SU-DHL-6 (cell line): ENCODE data around the gene KLHDC8A.
"Not testable (repeated sequence)": the region's sequence is repeated elsewhere in the genome, so short reads cannot be mapped to it uniquely, and the experiment has no call there.

Source experiments
- H2AFZ ChIP-seq: fragments of 200-600 bp; sonication (generic); 2 replicates; pipeline ENCODE4 v1.6.1; 2014; ENCODE audit warnings: low read depth, mild to moderate bottlenecking, moderate library complexity, mixed read lengths, antibody characterized with exemption, low read length; ENCODE audit not compliant: severe bottlenecking
- H3F3A ChIP-seq: fragments of 200-600 bp; shearing (Covaris generic); 2 replicates; pipeline ENCODE4 v1.6.0; 2016; ENCODE audit warnings: antibody characterized with exemption, mild to moderate bottlenecking; ENCODE audit not compliant: insufficient read depth
- H3K27ac ChIP-seq: fragments of 200-600 bp; sonication (generic); 2 replicates; pipeline ENCODE4 v1.5.1; 2016; ENCODE audit warnings: low read depth, mild to moderate bottlenecking, low read length, moderate library complexity, mixed read lengths
- H3K27me3 ChIP-seq: fragments of 200-600 bp; sonication (generic), shearing (Covaris generic); 2 replicates; pipeline ENCODE4 v1.6.0; 2014; ENCODE audit warnings: mild to moderate bottlenecking, low read length
- H3K36me3 ChIP-seq: fragments of 200-600 bp; sonication (generic); 2 replicates; pipeline ENCODE4 v1.6.1; 2014; ENCODE audit warnings: mild to moderate bottlenecking, low read length, mixed read lengths
- H3K4me2 ChIP-seq: fragments of 300-600, 200-600 bp; shearing (Covaris generic), sonication (generic); 2 replicates; pipeline ENCODE4 v1.6.0; 2014; ENCODE audit warnings: low read length, low read depth, mild to moderate bottlenecking; ENCODE audit not compliant: poor library complexity, severe bottlenecking
- H3K4me3 ChIP-seq: fragments of 200-600 bp; sonication (generic); 2 replicates; pipeline ENCODE4 v1.5.1; 2014; ENCODE audit warnings: antibody characterized with exemption, low read length, mild to moderate bottlenecking, mixed read lengths; ENCODE audit not compliant: insufficient read depth, poor library complexity, severe bottlenecking
- H3K79me2 ChIP-seq: fragments of 200-600 bp; sonication (generic); 2 replicates; pipeline ENCODE4 v1.6.1; 2014; ENCODE audit warnings: mild to moderate bottlenecking, low read length, moderate library complexity; ENCODE audit not compliant: insufficient read depth
- H3K9ac ChIP-seq: fragments of 200-600 bp; sonication (generic); 2 replicates; pipeline ENCODE4 v1.7.0; 2014; ENCODE audit warnings: mild to moderate bottlenecking, low read length
- H3K9me2 ChIP-seq: fragments of 200-600 bp; sonication (generic); replicated peaks from 2 replicates; pipeline ENCODE4 v1.6.1; 2014; ENCODE audit warnings: low read length; ENCODE audit not compliant: insufficient read depth
- H3K9me3 ChIP-seq: fragments of 200-600 bp; sonication (generic); 2 replicates; pipeline ENCODE4 v1.6.1; 2014; ENCODE audit warnings: low read length, mixed read lengths; ENCODE audit not compliant: insufficient read depth
- H4K20me1 ChIP-seq: fragments of 200-600 bp; sonication (generic); 2 replicates; pipeline ENCODE4 v1.6.1; 2014; ENCODE audit warnings: low read depth, mild to moderate bottlenecking, antibody characterized with exemption, low read length, moderate library complexity, mixed read lengths
- EZH2phosphoT487 ChIP-seq: fragments of 200-600 bp; sonication (generic), shearing (Covaris generic); conservative IDR thresholded peaks from 2 replicates; pipeline ENCODE4 v1.6.1; 2018; ENCODE audit warnings: mild to moderate bottlenecking, antibody characterized with exemption, low read length, moderate library complexity, mixed read lengths
- TF ChIP-seq, protein P1 (sequence below): fragments of 200-600 bp; sonication (generic); IDR thresholded peaks from one replicate; pipeline ENCODE4 v1.5.1; 2017; ENCODE audit warnings: antibody characterized with exemption, mild to moderate bottlenecking, low read length, moderate library complexity; ENCODE audit not compliant: insufficient read depth, poor library complexity, severe bottlenecking

KLHDC8A gene, protein sequence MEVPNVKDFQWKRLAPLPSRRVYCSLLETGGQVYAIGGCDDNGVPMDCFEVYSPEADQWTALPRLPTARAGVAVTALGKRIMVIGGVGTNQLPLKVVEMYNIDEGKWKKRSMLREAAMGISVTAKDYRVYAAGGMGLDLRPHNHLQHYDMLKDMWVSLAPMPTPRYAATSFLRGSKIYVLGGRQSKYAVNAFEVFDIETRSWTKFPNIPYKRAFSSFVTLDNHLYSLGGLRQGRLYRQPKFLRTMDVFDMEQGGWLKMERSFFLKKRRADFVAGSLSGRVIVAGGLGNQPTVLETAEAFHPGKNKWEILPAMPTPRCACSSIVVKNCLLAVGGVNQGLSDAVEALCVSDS

DNA sequence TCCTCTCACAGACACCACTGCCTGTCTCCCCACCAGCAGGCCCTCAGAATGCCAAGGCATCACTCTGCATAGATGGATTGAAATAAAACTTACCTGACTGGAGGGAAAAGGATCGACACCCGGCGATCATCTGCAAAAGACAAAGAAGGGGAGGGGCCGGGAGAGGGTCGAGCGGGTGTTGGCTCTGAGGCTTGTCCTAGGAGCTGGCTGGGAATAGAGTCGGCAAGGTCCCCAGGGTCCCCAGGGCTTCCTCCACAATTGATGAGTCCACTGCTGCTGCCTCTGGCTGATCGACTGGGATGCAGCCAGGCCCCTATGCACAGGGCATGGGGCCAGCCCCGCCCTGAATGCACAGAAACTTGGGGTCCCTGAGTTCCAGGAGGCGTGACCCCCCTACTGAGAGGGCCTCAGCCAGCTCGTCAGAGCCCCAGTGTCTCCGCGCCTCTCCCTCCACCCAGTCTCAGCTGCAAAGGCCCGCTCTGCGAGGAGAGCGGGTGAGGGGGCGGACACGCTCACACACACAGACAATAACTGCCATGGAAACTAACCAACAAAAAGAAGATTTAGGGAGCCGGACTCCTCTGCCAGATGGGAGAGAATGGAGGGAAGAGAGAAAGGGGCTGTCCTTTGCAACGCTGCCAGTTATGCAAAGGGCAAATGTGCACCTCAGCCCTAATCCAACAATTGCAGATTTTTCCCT, at the start of gene KLHDC8A:
Gene KLHDC8A, minus strand, starts transcription at position 483 of the 700 bp plus-strand sequence. CDS start 13,318 bp downstream, outside the sequence.
- H3K9me2 ChIP-seq, result no peaks in the 10 kb centered on the region
- H2AFZ ChIP-seq, result no peak within 1 kb of the TSS
- no peaks in the 10 kb centered on the region for H3K9me3 ChIP-seq
- no peaks in the 10 kb centered on the region for H3K79me2 ChIP-seq
- H3K27me3 ChIP-seq, result no peaks in the 10 kb centered on the region
- no peak within 1 kb of the TSS for H3K27ac ChIP-seq
- TF ChIP-seq, protein P1, sequence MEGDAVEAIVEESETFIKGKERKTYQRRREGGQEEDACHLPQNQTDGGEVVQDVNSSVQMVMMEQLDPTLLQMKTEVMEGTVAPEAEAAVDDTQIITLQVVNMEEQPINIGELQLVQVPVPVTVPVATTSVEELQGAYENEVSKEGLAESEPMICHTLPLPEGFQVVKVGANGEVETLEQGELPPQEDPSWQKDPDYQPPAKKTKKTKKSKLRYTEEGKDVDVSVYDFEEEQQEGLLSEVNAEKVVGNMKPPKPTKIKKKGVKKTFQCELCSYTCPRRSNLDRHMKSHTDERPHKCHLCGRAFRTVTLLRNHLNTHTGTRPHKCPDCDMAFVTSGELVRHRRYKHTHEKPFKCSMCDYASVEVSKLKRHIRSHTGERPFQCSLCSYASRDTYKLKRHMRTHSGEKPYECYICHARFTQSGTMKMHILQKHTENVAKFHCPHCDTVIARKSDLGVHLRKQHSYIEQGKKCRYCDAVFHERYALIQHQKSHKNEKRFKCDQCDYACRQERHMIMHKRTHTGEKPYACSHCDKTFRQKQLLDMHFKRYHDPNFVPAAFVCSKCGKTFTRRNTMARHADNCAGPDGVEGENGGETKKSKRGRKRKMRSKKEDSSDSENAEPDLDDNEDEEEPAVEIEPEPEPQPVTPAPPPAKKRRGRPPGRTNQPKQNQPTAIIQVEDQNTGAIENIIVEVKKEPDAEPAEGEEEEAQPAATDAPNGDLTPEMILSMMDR, result no peak
- TF ChIP-seq EZH2phosphoT487, result no peak
- H3F3A ChIP-seq, result no peaks in the 10 kb centered on the region
- H3K4me2 ChIP-seq, result no peak within 1 kb of the TSS
- H3K4me3 ChIP-seq, result no peak within 1 kb of the TSS
- no peaks in the 10 kb centered on the region for H4K20me1 ChIP-seq
- H3K9ac ChIP-seq, result no peak within 1 kb of the TSS
- no peaks in the 10 kb centered on the region for H3K36me3 ChIP-seq

DNA sequence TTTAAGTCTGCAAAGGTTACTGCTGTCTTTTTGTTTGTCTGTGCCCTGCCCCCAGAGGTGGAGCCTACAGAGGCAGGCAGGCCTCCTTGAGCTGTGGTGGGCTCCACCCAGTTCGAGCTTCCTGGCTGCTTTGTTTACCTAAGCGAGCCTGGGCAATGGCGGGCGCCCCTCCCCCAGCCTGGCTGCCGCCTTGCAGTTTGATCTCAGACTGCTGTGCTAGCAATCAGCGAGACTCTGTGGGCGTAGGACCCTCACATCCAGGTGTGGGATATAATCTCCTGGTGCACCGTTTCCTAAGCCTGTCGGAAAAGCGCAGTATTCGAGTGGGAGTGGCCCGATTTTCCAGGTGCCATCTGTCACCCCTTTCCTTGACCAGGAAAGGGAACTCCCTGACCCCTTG, 49.5 kb upstream of the KLHDC8A start:
- not testable (repeated sequence) for H3K4me3 ChIP-seq, H3K9ac ChIP-seq, H3K79me2 ChIP-seq, H3F3A ChIP-seq, H3K9me2 ChIP-seq, H4K20me1 ChIP-seq, H3K27me3 ChIP-seq, H2AFZ ChIP-seq, H3K9me3 ChIP-seq, H3K27ac ChIP-seq, H3K36me3 ChIP-seq, H3K4me2 ChIP-seq

DNA sequence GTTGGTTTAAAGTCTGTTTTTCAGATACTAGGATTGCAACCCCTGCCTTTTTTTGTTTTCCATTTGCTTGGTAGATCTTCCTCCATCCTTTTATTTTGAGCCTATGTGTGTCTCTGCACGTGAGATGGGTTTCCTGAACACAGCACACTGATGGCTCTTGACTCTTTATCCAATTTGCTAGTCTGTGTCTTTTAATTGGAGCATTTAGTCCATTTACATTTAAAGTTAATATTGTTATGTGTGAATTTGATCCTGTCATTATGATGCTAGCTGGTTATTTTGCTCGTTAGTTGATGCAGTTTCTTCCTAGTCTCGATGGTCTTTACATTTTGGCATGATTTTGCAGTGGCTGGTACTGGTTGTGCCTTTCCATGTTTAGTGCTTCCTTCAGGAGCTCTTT, 47.8 kb upstream of the KLHDC8A start:
- not testable (repeated sequence) for H3K79me2 ChIP-seq, H3K27me3 ChIP-seq, H3K9me2 ChIP-seq, H2AFZ ChIP-seq, H3K27ac ChIP-seq, H3K9ac ChIP-seq, H3F3A ChIP-seq, H3K9me3 ChIP-seq, H4K20me1 ChIP-seq, H3K4me3 ChIP-seq, H3K36me3 ChIP-seq, H3K4me2 ChIP-seq

DNA sequence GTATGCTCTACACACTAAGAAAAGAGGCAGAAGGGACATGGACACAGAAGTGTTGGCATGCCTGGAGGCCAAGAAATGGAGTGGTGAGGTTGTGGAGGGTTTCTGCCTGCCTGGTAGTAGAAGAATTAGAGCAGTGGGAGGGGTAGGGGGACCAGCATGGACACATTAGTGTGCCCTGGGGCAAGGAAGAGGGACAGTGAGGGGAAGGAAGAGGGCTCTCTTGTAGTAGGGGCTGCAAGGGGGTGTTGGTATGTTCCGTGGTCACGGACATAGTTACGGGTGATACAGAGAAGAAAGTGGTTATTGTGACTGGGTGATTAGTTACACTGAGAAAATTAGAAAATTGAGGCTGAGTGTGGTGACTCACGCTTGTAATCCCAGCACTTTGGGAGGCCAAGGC, 41.9 kb upstream of the KLHDC8A start:
- Histone ChIP-seq H2AFZ (no peak overlapping the region), H3K27me3 (peaks cover 5% of the 10 kb centered on the region; the same call in 1 of the 2 replicates), H3K4me2 (no peak overlapping the region), H3K27ac (no peak overlapping the region), H3K9me2 (no peaks in the 10 kb centered on the region), H3K36me3 (no peaks in the 10 kb centered on the region), H3F3A (no peaks in the 10 kb centered on the region), H3K9ac (no peak overlapping the region), H4K20me1 (no peaks in the 10 kb centered on the region), H3K4me3 (no peak overlapping the region), H3K79me2 (no peaks in the 10 kb centered on the region), H3K9me3 (no peaks in the 10 kb centered on the region)
- TF ChIP-seq, protein P1, result no peak
- TF ChIP-seq EZH2phosphoT487, result no peak
